ENCODE results near the gene TMEM208.

TMEM208 gene

DNA sequence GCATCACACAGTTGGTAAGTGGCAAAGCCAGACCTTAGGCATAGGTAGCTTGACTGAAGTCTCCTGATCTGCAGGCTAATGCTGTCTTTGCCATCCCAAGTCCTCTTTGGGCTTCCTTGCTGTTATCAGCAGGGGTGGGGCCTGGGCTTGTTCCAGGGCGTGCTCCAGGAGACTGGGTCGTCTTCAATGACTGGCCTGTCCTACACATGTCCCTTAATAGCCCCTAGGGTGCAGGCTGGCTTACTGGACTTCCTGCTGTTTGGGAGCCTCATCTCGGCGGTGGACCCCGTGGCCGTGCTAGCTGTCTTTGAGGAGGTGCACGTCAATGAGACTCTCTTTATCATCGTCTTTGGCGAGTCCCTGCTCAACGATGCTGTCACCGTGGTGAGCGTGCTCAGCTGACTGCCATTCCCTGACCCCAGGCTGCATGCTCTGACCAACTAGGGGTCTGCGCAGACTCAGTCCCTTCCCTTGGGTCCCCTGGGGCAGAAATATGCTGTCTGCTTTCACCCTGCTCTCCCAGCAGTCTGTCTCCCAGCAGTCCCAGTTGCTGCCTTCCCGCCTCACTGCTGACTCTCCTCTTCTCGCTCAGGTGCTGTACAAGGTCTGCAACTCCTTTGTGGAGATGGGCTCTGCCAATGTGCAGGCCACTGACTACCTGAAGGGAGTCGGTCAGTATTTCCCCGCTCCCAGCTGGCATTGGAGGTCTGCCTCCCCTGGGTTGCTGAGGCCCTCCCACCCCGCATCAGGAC, 28.0 kb downstream of the TMEM208 start:
- no peak for DNase-seq

- DNase-seq: no peak
These were observed 28.8 kb downstream of the TMEM208 start for GRCh38 chr16:67255553-67256221.

- no peak for DNase-seq
These were observed 29.8 kb downstream of the TMEM208 start for GRCh38 chr16:67256701-67257230.

GRCh38 chr16:67257486-67258160, 30.7 kb downstream of the TMEM208 start:
- DNase-seq: no peak

DNA sequence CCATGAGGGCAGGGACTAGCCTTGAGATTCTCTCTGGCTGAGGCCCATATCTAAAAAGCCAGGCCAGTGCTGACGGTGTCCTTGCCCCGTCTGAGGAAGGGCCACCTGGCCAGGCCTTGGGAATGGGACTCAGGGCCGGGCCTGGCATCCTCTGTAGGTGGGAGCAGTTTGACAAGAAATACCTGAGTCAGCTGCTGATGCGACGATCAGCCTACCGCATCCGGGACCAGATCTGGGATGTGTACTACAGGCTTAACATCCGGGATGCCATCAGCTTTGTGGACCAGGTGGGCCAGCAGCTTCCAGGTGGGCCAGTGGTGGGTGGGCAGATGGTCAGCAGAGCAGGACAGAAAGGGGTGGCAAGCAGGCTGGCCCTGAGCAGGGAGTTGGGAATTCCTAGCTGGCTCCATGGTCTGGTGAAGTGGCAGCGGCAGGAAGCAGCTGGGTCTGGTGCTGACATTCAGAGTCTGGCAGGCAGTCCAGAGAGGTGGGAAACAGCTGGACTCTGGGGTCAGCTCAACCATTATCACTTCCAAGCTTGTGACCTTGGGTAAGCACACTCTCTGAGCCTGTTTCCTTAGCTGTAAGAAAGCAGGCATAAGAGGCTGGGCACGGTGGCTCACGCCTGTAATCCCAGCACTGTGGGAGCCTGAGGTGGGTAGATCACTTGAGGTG, 31.4 kb downstream of the TMEM208 start:
- DNase-seq: no peak

DNA sequence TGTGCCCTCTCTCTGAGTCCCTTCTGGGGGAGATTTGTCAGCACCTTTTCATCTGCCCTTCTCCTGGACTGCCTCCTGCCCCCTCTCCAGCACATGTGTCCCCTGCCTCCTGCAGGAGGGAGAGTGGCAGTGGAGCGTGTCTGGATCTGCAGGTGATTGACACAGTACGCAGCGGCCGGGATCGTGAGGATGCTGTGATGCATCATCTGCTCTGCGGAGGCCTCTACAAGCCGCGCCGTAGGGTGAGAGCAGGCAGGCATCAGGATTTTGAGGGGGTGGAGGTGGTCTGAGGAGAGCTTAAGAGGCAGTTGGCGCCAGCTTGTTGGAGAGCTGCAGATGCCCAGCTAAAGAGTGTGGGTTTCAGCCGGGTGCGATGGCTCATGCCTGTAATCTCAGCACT, 32.8 kb downstream of the TMEM208 start:
- no peak for DNase-seq

GRCh38 chr16:67260426-67261063, 33.6 kb downstream of the TMEM208 start:
- DNase-seq: no peak

DNA sequence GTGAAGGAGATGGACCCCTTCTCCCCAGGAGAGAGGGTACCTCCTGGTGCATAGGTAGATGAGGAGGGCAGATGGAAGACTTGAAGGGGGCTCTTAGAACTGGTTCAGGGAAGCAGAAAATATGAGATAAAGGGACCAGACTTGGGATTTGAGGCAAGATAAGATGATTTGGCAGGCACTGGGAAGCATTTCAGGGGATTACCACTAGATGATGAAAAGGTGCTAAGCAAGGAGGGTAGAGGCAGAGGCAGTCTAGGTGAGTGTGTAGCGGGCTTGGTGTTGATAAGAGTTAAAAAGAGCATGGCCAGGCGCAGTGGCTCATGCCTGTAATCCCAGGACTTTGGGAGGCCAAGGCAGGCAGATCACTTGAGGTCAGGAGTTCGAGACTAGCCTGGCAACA, 36.3 kb downstream of the TMEM208 start:
- no peak for DNase-seq

DNA sequence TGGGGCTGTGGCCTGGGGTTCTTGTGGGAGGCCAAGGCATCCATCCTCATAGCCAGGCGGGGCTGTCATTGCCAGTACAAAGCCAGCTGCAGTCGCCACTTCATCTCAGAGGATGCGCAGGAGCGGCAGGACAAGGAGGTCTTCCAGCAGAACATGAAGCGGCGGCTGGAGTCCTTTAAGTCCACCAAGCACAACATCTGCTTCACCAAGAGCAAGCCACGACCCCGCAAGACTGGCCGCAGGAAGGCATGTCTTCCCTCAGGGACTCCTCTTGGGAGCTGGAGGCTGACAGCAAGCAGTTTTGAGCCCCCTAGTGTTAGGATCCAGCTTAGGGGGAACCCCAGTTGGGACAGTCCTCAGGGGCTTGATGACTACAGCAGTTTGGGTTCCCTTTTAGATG, 37.3 kb downstream of the TMEM208 start:
- DNase-seq: no peak

- no peak for DNase-seq
These were observed 37.9 kb downstream of the TMEM208 start for GRCh38 chr16:67264866-67265265.

GRCh38 chr16:67265834-67266233, 38.9 kb downstream of the TMEM208 start:
- no peak for DNase-seq

DNA sequence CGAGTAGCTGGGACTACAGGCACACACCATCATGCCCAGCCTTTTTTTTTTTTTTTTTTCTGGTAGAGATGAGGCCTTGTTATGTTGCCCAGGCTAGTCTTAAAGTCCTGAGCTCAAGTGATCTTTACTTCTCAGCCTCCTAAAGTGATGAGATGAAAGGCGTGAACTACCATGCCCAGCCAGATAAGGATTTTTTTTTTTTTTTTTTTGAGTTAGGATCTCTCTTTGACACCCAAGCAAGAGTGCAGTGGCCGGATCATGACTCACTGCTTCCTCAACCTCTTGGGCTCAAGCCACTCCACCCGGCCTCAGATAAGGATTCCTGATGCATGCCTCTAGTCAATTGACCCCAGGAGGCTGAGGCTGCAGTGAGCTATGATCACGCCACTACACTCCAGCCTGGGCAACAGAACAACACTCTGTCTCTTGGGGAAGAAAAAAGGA, 41.2 kb downstream of the TMEM208 start:
- no peak for DNase-seq

GRCh38 chr16:67269766-67270165, 42.8 kb downstream of the TMEM208 start:
- DNase-seq: no peak

DNA sequence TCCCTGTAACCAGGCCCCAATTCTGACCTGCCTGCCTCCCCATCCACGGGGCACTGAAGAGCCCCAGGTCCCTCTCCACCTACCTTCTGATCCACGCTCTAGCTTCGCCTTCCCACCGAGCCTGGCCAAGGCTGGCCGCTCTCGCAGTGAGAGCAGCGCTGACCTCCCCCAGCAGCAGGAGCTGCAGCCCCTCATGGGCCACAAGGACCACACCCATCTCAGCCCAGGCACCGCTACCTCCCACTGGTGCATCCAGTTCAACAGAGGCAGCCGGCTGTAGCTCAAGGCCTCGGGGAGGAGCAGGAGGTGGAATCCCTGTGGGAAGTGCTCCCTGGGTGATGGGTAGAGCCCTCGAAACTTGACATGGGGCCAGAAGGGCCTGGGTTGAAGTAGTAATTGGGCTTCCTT, 44.0 kb downstream of the TMEM208 start:
- DNase-seq: no peak

DNA sequence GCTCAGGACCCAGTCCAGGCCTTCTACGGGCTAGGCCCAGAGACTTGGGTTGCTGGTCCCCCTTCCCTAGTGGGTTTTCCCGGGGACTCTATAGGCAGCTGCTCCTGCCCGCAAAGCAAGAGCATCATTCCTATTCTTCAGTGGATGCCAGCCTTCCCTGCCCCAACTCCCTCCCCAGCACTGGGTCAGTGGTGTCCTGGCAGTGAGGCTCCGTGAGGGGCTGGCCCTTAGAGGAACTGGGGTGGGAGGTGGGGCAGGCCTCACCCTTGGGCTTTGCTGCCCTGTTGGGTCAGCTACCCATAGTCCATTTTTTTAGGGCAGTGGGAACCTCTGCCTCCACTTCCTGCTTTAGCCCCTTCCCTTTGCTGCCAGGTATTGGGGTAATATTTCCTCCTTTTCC, 44.5 kb downstream of the TMEM208 start:
- DNase-seq: no peak

DNA sequence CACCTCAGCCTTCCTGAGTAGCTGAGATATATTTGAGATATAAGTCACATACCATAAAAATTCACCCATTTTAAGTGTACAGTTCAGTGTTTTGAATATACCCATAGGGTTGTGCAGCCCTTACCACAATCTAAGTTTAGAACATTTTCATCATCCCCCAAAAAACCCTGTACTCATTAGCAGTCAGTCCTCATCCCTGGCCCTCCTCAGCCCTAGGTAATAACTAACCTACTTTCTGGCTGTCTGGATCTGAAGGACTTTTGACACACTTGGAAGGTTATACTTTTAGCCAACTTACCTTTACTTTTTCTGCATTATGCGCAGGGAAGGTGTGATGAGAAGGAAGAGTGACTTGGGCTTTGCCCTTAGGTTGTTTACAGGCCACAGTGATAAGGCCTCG, 48.4 kb downstream of the TMEM208 start:
- no peak for DNase-seq

DNA sequence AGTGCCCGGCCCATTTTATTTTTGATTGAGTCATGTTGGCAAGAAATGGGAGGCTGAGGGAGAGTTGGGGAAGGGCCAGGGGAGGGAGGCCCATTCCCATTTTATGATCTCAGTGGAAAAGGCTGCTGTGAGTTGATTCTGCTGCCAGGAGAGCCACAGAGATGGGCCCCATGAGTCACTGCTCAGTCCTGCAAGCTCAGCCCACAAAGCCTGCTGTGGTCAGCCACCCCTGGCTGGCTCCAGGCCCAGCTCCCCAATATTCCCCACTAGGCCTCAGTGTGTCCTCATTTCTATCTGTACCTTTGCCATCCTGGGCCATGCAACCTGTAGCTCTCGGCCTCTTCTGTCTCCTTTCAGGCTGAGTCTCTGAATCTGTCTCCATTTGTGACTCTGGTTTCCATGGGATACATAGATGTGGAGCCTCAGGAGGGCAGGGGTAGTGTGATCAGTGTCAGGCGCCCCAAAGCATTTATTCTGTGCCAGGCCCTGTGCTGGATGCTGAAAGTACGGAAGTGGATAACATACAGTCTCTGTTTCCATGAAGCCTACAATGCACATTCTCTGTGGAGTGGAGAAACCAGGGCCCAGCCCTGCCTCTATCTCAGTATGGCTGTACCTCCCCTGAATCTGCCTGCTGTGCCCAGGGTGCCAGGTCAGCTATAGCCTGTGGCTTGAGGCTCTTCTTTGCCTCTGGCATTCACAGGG, 50.5 kb downstream of the TMEM208 start:
- peak in 1 of 2 donors; percentile 15 for DNase-seq

DNA sequence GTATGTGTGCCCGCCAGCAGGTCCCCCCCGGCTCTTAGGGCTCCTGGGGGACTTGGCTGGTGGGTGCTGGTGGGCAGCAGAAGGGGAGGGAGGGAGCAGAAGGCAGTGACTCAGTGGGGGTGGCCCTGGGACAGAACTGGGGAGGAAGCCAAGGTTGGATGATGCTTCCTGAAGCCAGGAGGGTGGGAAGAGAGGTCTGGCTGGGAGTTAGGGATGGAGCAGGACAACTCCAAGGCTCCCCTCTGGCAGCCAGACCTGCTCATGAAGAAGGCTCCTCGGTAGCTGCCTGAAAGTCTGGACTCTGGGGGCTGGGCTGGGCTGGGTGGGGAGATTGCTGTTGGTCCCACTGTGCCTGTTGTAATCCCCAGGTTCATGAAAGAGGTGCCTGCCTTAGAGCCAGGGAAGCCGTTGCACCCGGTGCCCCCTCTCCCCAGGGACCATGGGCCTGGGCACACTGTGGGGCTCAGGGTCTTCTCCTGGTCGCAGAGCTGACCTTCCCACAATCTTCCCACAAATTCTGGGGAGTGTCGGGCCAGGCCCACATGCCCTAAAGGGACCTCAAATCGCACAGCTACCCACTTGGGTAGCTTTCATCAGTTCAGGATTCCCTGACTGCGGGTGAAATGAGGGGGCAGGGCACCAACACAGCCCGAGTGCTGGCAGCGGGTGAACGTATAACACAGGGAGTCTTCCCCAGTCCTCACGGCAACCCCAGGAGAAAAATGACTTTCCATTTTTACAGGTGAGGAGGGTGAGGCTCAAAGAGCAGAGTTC, 51.3 kb downstream of the TMEM208 start:
- no peak for DNase-seq

Data from stimulated activated CD4-positive, alpha-beta T cell treated with anti-CD3 and anti-CD28 coated beads, Interleukin-2, amount 100 ng/mL, for 48 hours (primary cell).